GM10266 (cell line): Measurements from ENCODE around the gene TLE1.

Source experiments
- DNase-seq: peaks from one replicate; pipeline ENCODE4 v3.0.0; 2012; ENCODE audit errors: extremely low spot score
- CTCF ChIP-seq: IDR thresholded peaks from 2 replicates; pipeline ENCODE4 v1.5.1; 2012; ENCODE audit warnings: mild to moderate bottlenecking, low read depth; ENCODE audit not compliant: control insufficient read depth, insufficient read depth; ENCODE audit errors: missing control alignments

Gene TLE1

DNA sequence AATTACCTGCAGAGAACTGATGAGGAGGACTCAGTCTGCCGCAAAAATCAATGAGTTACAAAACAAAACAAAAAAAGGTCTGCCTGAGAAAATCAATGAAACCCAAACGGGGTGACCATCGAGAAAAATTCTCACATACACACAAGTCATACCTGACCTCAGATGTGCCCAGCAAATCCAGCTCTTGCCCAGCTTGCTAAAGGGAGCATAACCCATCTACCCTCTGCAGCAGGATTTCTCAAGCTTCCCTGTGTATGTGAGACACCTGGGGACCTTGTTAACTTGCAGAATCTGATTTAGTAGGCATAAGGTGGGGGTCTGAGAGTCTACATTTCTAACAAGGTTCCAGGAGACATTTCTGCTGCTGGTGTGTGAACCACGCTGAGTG lies 126.3 kb downstream of the TLE1 start:
- TF ChIP-seq CTCF, result no peak
- no peak for DNase-seq

DNA sequence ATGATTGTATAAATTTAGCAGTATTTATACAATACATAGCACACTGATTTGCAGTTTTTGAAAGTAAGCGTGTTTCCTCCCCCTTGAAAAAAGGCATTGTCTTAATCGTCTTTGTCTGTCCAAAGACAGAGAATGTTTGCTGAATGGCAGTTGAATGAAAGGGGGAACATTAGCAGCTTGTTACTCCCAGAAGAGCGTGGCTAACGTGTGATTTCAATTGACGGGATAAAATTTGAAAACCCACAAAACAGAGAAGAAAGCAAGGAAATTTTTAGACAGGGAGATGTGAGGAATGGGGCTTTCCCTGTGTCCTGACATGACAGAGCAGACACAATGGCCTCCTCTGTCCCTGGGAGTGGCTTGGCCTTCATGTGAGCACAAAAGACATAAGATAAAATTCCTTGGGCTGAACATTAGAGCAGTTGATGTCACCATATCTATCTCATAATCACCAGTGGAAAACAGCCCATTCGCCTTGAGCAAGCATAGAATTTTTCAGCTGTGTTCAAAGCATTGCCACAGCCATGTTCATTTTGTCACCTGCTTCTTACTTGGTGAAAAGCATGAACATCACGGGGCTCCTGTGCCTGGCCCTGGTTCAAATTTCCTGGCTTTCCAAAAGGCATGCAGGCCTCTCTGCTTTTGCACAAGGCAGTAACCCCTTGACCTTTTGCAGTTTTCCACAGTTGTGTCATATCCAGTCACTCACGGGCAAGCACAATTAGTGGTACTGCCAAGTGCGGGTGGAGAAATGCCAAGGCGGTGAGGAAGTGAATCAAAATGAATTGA lies 126.9 kb downstream of the TLE1 start:
- no peak for TF ChIP-seq CTCF

DNA sequence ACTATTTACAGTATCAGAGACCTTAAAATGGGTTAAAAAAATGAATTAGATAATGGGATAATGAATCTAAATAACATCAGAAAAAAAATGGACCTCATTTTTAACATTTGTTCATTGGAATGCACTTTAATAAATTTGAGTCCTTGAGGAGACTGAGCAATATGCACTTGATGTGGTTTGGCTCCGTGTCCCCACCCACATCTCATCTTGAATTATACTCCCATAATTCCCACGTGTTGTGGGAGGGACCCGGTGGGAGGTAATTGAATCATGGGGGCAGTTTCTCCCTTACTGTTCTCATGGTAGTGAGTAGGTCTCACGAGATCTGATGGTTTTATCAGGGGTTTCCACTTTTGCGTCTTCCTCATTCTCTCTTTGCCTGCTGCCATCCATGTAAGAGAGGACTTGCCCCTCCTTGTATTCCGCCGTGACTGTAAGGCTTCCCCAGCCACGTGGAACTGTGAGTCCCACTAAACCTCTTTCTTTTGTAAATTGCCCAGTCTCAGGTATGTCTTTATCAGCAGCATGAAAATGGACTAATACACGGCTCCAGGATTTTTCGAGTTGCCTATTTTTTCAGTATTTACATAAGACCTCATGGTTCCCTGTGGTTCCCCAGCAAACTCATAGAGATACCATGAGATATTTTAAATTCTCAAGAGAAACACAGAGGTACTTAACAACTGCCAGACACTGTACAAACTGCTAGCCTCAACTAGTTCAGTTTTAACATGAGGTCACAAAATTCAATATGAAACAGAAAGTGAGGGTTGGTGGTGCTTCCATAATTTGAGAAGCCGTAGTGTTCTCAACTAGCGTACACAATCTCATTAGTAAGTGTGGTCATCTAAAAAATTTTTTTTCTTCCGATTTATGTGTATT lies 128.3 kb downstream of the TLE1 start:
- no peak for TF ChIP-seq CTCF
- DNase-seq, result no peak

More for the DNA sequence above, 126.9 kb downstream of the TLE1 start:
- DNase-seq, result no peak

GRCh38 chr9:81559709-81560108 lies 129.6 kb downstream of the TLE1 start:
- DNase-seq, result no peak
- TF ChIP-seq CTCF, result no peak

DNA sequence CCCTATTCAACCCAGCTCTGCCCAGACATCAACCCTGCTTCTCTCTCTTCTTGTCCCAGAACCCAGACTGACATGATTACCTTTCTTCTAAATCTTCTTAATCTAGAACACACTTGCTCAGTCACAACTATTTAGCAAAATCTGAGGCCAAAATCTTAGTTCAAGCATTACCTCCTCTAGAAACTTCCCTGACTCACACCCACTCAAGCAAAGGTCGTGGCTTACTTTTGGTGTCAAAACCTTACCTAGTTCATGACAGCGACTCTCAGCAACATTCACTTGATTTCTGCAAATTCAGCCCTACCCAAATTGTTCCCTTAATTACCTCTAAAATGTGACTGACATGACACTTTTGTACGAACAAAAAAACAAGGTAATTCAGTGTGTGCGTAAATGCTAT lies 130.2 kb downstream of the TLE1 start:
- no peak for DNase-seq
- TF ChIP-seq CTCF, result no peak

DNA sequence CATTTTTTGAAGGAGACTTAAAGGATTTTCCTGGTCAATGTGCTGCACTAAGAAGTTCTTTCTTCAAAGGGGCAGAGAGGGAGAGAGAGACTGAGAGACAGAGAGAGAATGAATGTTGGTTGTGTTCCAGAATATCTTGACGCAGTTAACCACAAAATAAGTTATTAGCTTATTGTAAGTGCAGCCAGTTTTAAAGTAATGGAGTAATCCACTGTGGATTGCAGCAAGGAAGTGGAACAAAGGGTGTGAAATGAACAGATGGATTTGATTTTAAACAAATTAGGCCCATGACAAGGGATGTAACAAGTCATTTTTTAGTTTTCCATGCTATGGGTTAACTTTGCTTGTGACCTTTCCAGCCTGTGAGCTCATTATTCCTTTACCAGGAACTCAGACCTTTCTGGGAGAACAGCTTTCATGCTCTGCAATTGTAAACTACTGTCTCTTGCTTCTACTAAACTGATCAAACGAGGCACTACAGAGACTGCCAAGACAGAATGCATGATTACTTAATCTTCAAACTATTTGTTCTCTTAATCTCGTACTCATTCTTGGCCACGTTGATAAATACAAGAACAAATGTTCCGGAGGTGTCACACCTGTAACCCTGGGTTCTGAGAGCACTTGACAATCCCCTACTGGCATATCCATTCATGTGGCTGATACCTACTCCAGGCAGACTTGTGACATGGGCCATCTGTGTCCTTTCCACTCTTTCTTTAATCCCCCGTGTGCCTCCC lies 131.1 kb downstream of the TLE1 start:
- DNase-seq, result no peak
- TF ChIP-seq CTCF, result no peak
